AG04449 (cell line): ENCODE measurements around the gene OBSCN.

Experiments used
- CTCF ChIA-PET: fragments of 350-600 bp; formaldehyde crosslinking; extraction: SDS; loops from one replicate; lab custom pipeline; 2021; ENCODE audit warnings: antibody characterized with exemption; lab: Yijun Ruan, JAX
- POLR2A ChIA-PET: fragments of 400-600, 350-600 bp; formaldehyde crosslinking; extraction: SDS; loops from one replicate; lab custom pipeline; 2020; ENCODE audit warnings: antibody characterized with exemption, inconsistent platforms; lab: Yijun Ruan, JAX
- DNase-seq: peaks from one replicate; pipeline ENCODE4 v3.0.0-alpha.2; 2010; ENCODE audit warnings: low read depth, low spot score
- H3K4me3 ChIP-seq: 2 replicates; pipeline ENCODE4 v1.5.1; 2011; ENCODE audit warnings: low read depth, mild to moderate bottlenecking, control low read depth, low read length
- CTCF ChIP-seq: IDR thresholded peaks from one replicate; pipeline ENCODE4 v1.5.1; 2011; ENCODE audit warnings: mild to moderate bottlenecking, moderate library complexity, low read length, control low read depth, inconsistent platforms; ENCODE audit not compliant: insufficient read depth; ENCODE audit errors: missing control alignments

The OBSCN gene

GRCh38 chr1:228369608-228370438 is 162.0 kb downstream of the OBSCN start:
- no peak for TF ChIP-seq CTCF
- POLR2A ChIA-PET, result no interaction called here
- no peak for DNase-seq
- CTCF ChIA-PET, result no interaction called here
- H3K4me3 ChIP-seq, result no peak overlapping the region

- no peak for DNase-seq
- no peak overlapping the region for H3K4me3 ChIP-seq
- ChIA-PET POLR2A (no interaction called here), CTCF (no interaction called here)
- TF ChIP-seq CTCF, result no peak
Observed at GRCh38 chr1:228370439-228370940, 162.6 kb downstream of the OBSCN start.

GRCh38 chr1:228370941-228371740 is 163.3 kb downstream of the OBSCN start:
- TF ChIP-seq CTCF, result no peak
- POLR2A ChIA-PET, result no interaction called here
- CTCF ChIA-PET, result no interaction called here
- DNase-seq, result no peak
- H3K4me3 ChIP-seq, result no peak overlapping the region

- CTCF ChIA-PET, result no interaction called here
- POLR2A ChIA-PET, result no interaction called here
- no peak overlapping the region for H3K4me3 ChIP-seq
- TF ChIP-seq CTCF, result no peak
- DNase-seq, result no peak
Observed at GRCh38 chr1:228371741-228372182, 163.9 kb downstream of the OBSCN start.

- ChIA-PET POLR2A (no interaction called here), CTCF (no interaction called here)
- TF ChIP-seq CTCF, result no peak
- no peak for DNase-seq
- no peak overlapping the region for H3K4me3 ChIP-seq
Observed at GRCh38 chr1:228372183-228373003, 164.5 kb downstream of the OBSCN start.
